Measurements from ENCODE around the gene HYAL3.
A peak's percentile ranks its signal among the peaks of the same experiment; 100 is the strongest.
"Not testable (repeated sequence)": the region's sequence is repeated elsewhere in the genome, so short reads cannot be mapped to it uniquely, and the experiment has no call there.

Gene HYAL3

DNA sequence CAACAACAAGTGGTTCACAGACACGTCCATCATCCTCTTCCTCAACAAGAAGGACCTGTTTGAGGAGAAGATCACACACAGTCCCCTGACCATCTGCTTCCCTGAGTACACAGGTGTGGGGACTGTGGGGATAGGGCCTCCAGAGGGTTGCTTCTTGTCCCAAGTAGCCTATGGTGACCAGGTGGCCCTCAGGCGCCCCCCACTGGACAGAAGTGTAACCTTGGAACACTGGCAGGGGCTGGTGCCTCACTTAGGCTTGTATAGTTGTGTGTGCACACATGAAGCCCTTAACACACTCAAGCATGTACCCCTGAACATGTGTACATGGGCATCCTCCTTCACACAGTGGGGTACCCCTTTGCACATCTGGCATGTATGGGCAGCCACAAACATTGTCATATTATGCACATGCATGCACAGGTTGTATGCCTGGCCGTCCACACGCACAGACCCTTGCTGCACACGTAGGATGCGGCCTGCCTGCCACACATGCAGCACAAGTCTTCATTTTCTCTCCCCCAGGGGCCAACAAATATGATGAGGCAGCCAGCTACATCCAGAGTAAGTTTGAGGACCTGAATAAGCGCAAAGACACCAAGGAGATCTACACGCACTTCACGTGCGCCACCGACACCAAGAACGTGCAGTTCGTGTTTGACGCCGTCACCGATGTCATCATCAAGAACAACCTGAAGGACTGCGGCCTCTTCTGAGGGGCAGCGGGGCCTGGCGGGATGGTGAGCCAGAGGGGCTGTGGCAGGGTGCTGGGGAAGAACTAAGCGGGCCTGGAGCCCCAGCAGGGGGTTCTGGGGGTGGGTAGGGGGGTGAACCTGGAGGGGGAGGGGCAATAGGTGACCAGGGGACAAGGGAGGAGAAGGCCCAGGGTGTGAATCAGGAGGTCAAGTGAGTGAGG lies 42.0 kb downstream of the HYAL3 start:
- DNase-seq (ENCODE audit: low read depth), result no peak

DNA sequence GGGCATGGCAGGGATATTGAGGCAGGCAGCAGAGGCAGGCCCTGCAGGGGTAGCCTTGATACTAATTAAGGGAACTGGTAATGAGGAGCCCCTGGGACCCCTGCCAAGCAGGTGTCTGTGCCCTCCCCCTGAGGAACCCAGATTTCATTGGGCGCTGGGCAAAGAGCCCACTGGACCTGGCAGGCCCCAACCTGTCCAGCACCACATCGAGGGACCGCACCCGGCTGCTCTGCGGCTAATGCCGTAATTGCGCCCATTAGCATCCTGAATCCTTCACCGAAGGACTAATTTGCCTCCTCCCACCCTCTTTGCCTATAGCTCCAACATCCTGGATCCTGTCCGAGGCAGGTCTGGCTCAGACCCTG lies 44.0 kb downstream of the HYAL3 start:
- DNase-seq (ENCODE audit: low read depth), result no peak

DNA sequence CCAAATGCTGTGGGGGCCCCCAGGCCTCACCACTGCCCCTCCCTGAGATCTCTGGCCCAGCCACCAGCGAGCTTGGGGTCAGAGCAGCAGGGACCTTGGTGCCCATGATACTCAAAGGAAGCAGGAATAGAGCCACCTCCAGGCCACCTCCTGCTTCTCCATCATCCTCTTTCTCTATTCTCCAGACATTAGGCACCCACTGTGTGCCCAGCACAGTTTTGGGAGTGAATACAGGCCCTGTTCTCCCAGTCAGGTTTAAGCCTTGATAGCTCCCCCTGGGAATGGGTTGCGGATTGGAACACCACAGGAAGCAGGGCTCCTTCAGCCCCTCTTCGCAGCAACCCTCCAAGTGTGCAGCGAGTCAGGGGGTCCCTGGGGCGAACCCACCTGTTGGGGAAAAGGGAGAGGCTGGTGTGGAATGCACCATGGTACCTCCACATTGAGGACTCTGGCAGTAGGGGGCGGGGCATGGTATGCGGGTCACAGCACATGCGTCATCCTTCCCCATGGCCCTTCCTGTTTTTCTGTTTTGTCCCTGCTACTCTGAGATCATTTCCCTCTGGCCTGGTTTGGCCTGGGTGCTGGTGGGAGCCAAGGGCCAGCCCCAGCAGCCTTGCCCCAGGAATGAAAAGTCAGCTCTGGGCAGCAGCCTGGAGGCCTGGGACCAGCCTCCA lies 44.5 kb downstream of the HYAL3 start:
- no peak for DNase-seq (ENCODE audit: low read depth)

DNA sequence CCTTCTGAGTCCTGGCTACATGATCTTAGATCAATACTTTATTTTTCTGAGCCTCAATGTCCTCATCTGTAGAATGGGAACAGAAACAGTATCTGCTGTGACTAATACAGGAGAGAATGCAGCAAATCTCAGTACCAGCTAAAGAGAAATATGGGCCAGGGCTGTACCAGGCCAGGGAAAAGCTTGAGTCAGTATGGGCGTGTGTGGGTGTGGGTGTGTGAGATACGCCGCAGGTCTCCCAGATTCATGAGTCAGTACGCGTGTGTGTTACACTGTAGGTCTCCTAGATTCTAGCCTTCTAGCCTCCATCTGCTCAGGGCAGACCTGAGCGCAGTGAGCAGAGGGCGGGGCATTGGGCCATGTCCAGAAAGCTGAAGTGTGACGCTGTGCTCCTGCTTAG lies 48.0 kb downstream of the HYAL3 start:
- no peak for DNase-seq (ENCODE audit: low read depth)

DNA sequence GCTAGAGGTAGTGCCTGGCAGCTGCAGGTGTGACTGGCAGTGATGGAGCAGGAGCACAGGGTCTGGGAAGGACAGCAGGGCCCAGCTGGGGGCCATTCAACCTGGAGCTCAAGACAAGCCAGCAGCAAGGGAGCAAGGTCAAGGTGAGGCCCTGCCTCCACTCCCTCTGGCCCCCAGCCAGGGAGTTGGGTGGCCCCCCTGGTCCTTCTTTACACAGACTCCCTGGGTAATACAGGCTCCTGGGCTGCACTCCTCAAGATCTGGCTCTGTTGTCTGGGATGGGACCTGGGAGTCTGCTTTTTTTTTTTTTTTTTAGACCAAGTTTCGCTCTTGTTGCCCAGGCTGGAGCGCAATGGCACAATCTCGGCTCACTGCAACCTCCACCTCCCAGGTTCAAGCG lies 48.7 kb downstream of the HYAL3 start:
- DNase-seq (ENCODE audit: low read depth), result no peak

DNA sequence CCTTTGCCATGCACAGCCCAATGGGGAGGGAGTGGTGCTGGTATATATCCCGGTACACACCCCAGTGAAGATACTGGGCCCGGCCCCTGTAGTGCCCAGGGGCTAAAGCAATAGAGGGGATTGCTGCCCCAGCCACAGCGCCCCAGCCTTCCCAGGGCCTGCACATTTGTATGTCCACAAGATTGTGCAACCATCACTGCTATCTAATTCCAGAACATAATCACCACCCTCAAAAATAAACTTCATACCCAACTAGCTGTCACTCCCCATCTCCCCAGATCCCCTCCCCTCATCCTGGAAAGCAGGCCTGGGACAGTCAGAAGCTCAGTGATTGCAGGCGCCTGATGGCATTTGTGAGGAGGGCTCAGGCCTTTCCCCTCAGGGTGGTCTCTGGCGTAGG lies 49.7 kb downstream of the HYAL3 start:
- DNase-seq (ENCODE audit: low read depth), result no peak

DNA sequence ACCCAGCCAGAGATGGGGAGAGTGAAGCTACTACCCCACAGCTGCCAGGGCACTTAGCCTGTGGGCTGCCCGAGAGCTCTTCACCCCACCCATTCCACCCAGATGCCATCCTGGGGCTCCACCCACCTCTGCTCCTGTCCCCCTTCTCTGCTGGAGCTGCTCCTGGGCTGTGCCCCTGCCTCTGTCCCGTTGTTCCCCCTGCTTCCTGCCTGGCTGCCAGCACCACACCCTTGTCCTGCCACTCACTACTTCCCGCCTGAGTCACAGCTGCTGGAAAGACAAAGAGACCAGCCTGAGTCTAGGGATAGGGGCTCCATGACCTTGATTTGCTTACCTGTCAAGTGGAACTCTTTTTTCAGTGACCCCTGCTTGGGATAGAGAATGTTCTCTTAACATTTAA lies 50.8 kb downstream of the HYAL3 start:
- DNase-seq (ENCODE audit: low read depth), result no peak

DNA sequence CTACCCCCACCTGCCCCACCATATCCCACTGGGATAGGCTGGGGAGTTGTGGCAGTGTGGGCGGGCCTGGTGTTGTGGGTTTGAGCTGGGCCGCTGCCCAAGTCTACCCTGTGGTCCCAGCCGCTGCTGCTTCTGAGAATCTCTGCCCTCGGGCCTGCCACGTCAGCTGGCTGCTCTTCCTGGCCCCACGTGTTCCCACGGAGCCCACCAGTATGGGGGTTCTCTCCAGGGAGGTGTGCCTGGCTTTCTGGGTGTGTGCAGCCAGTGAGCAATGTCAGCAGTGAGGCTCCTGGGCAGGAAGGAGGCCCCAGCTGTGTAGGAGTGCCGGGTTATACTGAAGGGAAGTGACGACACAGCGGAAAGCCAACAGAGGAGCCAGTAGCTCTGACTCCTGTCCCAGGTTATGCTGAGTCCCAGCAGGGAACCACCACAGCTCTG lies 52.7 kb downstream of the HYAL3 start:
- DNase-seq (ENCODE audit: low read depth), result peak; percentile 54

DNA sequence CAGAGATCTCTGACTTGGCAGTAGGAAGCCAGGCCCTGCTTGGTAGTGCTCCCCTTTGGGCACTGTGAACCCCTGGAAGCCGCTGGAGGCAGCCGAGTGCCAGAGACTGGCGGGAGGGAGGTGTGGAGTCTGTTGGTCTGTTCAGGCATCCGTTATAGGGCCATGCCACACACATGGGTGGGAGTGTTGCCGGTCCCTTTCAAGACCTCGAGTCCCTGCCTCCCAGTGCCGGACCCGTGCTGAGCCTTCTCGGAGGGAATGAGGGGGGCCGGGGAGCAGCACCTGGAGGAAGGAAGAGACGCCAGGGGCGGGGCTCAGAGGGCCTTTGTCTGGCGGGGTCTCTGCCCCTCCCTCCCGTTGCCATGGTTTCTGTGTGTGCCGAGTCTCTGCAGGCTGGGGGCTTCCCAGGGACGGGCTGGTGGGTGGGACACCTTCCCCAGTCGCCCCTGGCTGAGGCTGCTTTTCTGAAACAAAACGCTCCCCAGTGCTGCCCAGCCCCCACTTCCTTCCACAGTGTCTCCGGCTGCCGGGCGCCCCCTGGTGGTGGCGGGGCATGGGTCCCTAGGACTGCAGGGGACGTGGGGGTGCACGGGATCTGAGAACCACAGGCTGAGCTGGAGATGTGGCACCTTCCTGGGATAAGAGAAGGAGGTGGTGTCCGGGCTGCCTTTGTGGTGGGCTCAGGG lies 53.2 kb downstream of the HYAL3 start:
- peak; percentile 96 for DNase-seq (ENCODE audit: low read depth)

DNA sequence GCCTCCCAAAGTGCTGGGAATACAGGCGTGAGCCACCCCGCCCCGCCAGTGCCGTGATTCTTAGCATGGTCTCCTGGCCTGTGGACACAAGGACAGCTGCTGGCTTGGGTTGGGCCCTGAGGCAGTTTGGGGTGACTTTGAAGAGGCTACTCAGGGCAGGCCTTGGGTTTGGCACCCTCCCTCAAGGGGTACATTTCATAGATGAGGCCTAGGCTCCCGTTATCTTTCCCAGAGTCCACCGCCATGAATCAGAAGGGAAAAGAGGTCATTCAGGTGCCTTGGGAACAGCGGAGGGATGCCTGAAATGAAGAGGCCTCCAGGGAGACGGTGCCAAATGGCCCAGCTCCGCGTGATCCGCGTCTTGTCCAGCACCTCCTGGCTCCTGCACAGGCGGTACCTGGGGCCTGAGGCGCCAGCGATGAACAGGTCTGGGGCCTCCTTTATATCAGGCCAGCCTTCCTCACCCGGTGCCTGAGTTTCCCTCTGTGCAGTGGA lies 53.9 kb downstream of the HYAL3 start:
- DNase-seq (ENCODE audit: low read depth), result no peak

DNA sequence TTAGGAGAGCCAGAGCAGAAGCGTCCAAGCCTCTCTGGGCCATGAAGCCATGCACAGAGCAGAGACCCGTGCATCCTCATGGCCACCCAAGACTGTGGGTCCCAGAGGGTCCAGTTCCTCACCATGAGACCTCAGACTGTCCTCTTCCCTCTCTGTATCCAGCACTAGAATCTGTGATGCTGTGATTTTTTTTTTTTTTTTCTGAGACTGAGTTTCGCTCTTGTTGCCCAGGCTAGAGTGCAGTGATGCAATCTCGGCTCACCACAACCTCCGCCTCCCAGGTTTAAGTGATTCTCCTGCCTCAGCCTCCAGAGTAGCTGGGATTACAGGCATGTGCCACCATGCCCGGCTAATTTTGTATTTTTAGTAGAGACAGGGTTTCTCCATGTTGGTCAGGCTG lies 54.4 kb downstream of the HYAL3 start:
- not testable (repeated sequence) for DNase-seq (ENCODE audit: low read depth)

DNA sequence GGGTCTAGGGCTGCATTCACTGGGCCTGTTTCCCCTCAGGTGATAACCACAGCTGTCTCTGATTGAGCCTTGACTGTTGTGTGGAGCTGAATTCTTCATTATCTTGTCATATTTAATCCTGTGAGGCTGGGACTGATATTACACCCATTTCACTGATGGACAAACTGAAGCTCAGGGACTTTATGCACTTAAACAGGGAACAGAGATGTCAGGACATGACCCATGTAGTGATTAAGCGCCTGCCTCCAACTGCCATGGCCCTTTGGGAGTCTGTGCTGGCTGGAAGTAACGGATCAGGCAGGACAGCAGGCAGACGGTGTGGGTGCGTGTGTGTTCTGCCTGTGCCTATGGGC lies 55.7 kb downstream of the HYAL3 start:
- no peak for DNase-seq (ENCODE audit: low read depth)

DNA sequence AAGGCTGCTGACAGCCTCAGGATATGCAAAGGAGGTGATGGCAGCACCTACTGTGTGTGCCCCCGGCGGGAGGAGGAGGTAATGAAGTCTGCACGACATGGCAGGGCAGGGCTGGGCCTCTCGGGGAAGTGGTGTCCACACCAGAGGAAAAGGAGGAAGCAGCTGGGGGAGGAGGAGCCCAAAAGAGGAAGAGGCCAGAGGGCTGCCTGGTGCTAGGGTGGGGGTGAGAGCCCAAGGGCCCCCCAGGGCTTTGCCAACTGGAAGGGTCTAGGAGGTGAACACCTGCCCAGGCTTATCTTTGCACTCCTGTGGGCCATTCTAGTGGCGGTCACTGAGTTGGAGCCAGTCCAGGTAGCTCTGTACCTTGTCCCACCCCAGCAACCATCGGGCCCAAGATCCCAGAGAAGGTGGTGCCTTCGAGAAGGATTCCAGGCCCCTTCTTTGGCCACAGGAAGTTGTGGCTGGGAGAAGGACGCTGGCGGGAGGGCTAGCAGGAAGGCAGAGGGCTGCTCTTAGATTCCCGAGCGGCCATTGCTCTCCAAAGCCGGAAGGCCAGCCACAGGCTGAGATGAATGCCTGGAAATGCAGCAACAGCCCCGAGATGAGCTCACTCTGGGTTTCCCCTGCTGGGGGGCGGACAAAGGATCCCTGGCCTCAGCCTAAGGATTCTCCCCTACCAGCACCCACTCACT lies 56.2 kb downstream of the HYAL3 start:
- no peak for DNase-seq (ENCODE audit: low read depth)
